LNCAP (cell line): ENCODE results near the gene MSI2.

Experiments
- CTCF ChIP-seq: fragments of 450-650 bp; IDR thresholded peaks from 2 replicates; pipeline ENCODE4 v1.5.1; 2017; ENCODE audit warnings: mild to moderate bottlenecking

Gene MSI2

GRCh38 chr17:57420734-57421717 lies 164.7 kb downstream of the MSI2 start:
- no peak for TF ChIP-seq CTCF

GRCh38 chr17:57422574-57423164 lies 166.3 kb downstream of the MSI2 start:
- TF ChIP-seq CTCF = no peak

GRCh38 chr17:57423541-57423940 lies 167.2 kb downstream of the MSI2 start:
- no peak for TF ChIP-seq CTCF

- TF ChIP-seq CTCF = no peak
Observed at GRCh38 chr17:57424273-57424672, 167.9 kb downstream of the MSI2 start.

GRCh38 chr17:57424777-57425188 lies 168.5 kb downstream of the MSI2 start:
- TF ChIP-seq CTCF = no peak

GRCh38 chr17:57425431-57425830 lies 169.1 kb downstream of the MSI2 start:
- no peak for TF ChIP-seq CTCF

GRCh38 chr17:57425903-57426880 lies 169.9 kb downstream of the MSI2 start:
- TF ChIP-seq CTCF = no peak
